Activated T-helper 9 cell treated with anti-CD3 and anti-CD28 coated beads, Interleukin-2, amount 50 U/mL, for 16 hours (primary cell): ENCODE data around the gene ZNF365.
"Not testable (repeated sequence)": the region's sequence is repeated elsewhere in the genome, so short reads cannot be mapped to it uniquely, and the experiment has no call there.

Source experiments
- DNase-seq: peaks from one replicate; pipeline ENCODE4 v3.0.0-alpha.2; 2020; ENCODE audit warnings: low read depth

The ZNF365 gene, protein sequence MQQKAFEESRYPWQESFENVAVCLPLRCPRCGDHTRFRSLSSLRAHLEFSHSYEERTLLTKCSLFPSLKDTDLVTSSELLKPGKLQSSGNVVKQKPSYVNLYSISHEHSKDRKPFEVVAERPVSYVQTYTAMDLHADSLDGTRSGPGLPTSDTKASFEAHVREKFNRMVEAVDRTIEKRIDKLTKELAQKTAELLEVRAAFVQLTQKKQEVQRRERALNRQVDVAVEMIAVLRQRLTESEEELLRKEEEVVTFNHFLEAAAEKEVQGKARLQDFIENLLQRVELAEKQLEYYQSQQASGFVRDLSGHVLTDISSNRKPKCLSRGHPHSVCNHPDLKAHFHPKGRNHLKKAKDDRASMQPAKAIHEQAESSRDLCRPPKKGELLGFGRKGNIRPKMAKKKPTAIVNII

DNA sequence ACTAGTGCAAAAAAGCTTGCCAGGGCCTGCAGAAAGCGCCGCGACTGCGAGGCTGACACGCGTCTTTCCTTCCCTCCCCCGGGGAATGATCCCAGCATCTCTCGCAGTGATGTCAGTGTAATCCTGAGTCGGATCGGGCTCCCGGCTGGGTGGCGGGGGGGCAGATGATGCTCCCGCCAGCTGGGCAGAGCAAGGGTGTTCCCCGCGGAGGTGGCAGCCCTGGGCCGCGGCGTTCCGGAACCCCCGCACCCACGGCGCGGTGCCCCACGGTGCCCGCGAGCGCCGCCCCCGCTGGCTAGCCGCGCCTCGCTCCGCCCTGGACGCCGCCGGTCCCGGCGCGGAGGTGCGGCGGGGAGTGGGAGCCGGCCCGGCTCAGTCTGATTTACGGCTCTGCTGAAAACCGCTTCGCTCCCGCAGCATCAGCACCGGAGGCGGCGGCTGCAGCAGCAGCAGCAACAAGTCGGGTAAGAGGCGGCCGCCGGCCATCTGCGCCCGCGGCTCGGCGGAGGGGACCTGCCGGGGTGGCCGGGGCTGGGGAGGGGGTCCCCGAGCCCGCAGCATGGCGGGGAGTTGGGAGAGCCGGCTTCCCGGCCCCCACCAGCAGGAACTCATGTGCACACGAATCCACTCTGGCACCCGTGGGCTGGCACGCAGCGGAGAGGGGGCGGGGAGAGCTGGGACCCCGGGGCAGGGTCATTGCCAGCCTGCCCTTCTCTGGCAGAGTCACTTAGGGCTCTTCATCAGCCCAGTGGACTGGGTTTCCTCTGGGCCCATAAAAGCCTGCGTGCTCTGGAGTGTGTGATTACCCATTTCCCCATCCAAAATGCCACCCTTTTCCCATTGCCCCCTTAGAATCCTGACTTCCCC is at the start of gene ZNF365:
Gene ZNF365 (plus strand): TSS at position 375 of the 867 bp plus-strand sequence. CDS start 1,825 bp downstream, outside the sequence.
- peak; percentile 45 for DNase-seq

DNA sequence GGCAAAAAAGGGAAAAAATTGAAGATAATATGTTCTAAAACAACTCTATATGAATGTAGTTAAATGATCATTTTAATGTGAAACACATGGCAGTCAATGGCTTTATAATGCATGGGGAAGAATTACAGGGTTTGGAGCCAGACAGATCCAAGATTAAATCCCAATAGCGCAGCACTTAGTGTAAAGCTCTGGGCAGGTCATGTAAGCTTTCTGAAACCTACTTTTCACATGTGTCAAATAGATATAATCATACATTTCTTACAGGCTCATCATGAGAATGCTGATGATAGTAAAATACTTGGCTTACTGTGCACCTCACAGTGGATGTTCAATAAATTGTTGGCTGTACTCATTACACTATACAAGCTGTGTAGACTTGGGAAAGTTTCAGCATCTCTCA is 48.0 kb upstream of the ZNF365 start:
- DNase-seq, result no peak

DNA sequence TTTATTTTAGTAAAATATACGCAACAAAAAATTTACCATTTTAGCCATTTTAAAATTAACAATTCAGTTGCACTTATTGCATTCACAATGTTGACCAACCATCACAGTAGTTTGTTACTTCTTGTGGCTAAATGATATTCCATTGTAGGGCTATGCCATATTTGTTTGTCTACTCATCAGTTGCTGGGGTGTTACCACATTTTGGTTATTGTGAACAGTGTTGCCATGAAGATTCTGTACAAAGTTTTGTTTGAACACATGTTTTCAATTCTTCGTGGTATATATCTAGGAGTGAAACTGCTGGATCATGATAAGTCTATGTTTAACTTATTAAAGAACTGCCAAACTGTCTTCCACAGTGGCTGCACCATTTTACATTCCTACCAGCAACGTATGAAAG is 46.3 kb upstream of the ZNF365 start:
- no peak for DNase-seq

DNA sequence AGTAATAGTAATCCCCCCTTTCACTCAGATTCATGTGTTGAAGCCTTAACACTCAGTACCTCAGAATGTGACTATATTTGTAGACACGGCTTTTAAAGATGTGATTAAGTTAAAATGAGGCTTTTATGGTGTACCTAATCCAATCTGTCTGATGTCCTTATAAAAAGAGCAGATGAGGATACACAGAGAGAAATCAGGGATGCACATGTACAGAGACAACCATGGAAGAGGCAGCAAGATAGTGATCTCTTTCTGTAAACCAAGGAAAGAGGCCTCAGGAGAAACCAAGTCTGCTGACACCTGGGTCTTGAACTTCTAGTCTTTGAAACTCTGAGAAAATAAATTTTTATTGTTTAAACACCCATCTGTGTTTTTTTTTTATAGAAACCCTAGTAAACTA is 44.0 kb upstream of the ZNF365 start:
- DNase-seq, result no peak

- no peak for DNase-seq
Measured at GRCh38 chr10:62332406-62332805, 41.8 kb upstream of the ZNF365 start.

DNA sequence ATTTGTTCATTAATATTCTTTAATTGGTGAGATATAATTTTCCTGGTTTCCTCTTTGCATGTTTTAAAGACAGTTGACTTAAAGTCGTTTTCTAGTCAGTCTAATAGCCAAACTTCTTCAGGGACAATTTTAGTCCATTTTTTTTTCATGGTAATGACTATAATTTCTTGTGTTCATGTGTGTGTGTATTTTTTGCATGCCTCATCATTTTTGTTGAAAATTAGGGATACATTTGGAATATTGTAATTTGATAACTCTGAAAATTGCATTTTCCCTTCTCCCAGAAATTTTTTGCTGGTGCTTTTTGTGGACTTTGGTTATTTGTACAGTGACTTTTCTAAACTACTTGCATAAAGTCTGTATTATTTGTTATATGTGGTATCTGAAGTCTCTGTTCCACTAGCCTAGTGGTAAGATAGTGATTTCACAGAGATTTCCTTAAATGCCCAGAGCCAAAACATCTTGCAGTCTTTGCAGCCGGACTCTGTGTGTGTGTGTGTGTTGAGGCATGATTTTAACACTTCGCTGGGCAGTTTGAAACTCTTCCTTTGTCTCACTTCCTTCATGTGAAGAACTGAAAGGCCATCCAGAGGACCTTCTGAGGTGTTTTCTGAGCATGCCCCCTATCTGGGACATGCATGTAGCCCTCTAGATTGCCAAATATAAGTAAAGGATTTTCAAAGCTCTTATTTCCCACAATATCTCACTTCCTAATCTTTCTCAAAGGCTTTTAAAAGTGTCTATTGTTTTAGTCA is 40.9 kb upstream of the ZNF365 start:
- no peak for DNase-seq

DNA sequence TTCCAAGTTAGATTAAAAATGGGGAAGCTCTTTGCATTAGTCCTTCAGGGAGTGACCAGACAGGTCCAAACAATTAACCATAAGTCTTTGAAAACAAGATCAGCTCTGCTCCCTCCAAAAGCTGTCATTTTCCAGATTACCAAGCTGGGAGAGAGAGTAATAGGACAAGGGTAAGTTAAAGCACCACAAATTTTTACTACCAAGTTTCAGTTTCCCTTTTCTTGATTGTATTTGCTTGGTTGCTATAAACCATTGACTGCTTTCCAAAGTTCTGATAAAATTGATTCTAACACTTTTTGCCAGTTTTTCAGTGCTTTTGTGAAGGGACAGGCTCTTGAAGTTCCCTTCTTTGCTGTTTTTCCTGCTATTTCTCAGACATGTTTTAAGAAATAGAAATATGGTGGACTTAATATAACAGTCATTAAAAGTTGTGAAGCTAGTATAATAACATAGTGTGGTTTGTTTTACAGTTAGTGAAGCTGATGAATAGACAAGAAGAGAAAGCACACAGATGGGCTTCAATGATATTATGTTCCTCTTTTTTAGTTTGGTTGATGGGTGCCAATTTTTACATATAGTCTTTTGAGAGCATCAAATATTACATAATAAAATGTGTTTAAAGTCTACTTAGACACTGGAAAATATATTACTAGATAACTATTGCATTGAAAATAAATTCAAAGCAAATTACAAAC is 40.0 kb upstream of the ZNF365 start:
- no peak for DNase-seq

GRCh38 chr10:62335326-62335725 is 38.8 kb upstream of the ZNF365 start:
- no peak for DNase-seq

- no peak for DNase-seq
Measured at GRCh38 chr10:62336404-62336803, 37.8 kb upstream of the ZNF365 start.

DNA sequence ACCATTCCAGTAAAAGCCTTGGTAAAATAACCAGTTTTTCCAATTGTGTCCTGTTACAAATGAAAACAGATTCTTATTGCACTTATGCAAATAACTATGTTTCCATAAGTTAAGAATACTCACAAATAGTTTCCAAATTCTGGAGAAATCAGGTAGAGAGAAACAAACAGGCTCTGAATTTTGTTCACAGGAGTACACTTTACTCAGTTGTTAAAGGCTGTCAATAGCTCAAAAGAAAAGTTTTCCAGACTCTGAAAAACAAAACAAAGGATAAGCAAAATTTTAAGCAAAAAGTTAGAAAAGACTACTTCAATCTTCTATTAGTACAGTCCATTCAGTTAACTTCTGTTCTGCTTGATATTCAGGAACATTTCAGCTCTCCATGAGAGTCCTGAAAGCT is 32.8 kb upstream of the ZNF365 start:
- no peak for DNase-seq

DNA sequence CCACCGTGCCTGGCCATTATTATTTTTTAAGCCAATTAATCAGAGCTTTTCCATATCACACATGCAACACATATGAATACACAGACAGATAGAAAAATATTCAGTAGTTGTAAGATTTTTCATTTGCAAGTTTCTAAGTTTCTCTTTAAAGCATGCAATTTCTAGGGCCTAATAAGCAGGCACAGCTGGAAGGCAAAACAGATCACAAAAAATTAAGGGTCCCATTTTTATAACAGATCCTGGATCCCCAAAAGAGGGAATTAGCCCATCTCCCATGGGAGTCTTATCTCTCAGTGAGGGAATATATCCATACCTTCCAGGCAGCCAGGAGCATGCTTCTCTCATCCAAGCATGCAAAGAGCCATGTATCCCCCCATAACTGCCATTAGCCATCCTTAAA is 31.2 kb upstream of the ZNF365 start:
- DNase-seq, result no peak

GRCh38 chr10:62348029-62348428 is 26.1 kb upstream of the ZNF365 start:
- DNase-seq, result no peak

DNA sequence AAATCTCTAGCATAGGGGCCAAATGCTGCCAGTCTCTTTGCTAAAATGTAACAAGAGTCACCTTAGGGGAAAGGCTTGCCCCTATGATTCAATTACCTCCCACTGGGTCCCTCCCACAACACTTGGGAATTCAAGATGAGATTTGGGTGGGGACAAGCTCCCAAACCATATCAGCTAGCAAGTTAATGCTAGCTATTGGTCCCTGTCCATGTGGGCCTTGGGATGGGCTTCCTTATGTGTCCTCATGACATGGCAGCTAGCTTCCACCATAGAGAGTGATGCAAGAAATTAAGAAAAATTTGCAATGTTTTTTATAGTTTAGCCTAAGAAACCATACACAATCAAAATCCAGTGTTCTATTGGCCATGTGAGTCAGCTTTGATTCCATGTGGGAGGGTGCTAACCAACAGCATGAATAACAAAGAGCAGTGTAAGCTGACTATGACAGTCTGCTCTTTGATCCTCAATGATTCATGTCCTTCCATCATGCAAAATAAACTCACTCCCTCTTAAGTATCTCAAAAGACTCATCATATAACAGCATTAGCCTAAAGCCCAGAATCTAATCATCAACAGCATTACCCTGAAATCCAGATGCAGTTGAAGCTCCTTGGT is 21.7 kb upstream of the ZNF365 start:
- no peak for DNase-seq

GRCh38 chr10:62354916-62355315 is 19.3 kb upstream of the ZNF365 start:
- no peak for DNase-seq

- DNase-seq, result no peak
Measured at GRCh38 chr10:62356447-62356846, 17.7 kb upstream of the ZNF365 start.

- DNase-seq, result not testable (repeated sequence)
Measured at GRCh38 chr10:62358151-62358550, 16.0 kb upstream of the ZNF365 start.

DNA sequence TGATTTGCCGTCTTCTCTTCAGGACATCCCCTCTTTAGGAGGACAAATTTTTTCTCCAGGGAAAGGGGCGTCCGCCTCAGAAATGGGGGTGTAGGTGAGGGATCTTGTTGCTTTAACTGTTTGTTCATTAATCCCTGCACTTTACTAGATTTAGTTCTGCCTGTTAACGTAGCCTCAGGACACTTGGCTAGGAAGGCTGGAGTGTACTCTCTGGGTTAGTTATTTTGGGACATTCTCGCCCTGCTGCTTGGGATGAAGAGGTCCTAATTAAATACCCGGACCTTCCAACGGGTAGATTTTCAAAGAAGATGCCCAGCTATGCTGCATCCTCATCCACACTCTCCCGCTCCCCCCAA is 552 bp upstream of the ZNF365 start:
- no peak for DNase-seq

DNA sequence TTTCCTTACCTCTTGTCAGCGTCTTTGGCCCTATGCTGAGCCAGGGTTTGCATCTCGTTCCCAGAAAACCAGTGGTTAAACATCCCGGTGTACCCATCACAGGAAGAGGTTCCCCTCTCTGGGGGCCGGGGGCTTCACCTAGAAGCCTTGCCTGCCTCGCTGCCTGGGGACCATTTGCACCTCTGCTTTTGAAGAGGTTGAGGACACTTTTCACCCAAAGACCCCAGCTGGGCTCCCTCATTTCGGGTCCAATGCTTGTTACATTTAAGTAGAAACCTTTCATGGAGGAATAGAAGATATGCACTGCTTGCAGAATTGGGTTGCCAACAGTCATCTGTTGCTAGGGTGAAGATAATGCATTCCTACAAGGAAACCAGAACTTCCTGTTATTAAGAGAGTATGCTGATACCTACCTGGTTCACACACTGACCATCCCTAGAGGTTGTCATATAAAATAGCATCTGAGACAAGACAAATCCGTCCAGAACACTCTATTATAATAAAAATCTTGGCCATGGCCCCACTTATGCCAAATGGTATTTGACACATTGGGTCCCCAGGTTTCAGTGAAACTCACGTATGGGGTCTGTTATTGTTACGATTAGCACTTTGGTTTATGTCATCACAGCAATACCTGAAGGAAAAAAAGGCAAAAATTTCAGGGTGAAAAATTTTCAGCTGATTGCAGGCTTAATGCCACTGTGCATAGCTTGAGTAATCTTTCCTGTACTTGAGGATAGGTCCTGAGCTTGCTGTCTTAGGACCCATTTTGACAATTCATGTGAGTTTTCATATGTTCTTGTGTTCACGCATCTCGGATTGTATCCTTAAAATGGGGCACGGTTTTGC is 917 bp downstream of the ZNF365 start:
- no peak for DNase-seq

GRCh38 chr10:62376071-62377025 is 2.2 kb downstream of the ZNF365 start:
- no peak for DNase-seq
